TTC549 (cell line): ENCODE measurements around the gene NRXN3.

Experiments used
- FAIRE-seq: peaks from 2 replicates; lab custom pipeline; 2012; peaks lifted over from hg19 to GRCh38; lab: Jason Lieb, UNC

NRXN3 gene

DNA sequence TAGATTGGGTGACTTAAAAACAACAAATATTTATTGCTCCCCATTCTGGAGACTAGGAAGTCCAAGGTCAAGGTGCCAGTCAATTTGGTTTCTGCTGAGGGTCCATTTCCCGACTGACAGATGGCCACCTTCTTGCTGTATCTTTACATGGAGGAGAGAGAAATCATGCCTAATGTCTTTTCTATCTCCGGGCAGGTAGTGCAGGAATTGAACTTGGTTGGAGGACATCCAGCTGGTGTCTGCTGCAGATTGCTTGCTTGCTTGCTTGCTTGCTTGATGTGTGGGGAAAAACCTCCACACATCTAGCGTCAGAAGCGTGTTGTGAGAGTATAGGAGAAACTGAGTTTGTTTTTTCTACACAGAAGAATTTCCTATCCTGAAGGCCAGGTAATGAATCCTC lies 1479.7 kb downstream of the NRXN3 start:
- FAIRE-seq, result no peak

DNA sequence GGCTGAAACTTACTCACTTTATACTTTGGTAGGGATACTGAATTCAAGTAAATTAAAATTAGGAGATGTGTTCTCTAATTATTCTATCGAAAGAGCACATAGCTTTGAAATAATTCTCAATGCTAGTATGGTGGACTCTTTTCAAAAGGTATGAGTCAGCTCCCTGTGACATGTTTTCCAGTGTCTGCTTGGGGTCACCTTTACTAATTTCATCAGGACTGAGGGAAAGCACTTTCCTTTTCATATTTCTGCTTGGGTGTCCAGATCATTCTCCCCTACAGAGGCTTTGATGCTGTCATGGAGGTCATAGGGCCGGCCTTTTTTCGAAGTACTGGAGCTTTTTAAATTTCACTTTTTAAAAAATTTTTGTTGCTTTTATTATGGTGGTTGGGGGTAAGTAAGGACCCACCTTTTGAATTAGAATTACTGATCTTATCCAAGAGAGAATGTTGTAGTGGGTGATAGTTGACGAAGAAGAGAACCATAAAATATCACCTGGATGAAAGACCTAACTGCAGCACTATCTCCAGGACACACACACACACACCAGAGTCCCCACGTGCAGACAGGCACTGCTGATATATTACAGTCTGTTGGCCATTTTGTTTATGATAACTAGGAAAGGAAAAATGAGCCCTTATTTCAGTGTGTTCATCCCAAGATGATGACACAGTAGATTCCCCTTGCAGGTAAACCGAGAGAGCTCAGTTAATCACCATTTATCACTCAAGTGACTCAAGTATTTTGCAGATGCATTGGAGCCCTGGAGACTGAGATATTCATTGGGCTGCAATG lies 1482.5 kb downstream of the NRXN3 start:
- no peak for FAIRE-seq

- no peak for FAIRE-seq
These were observed 1485.9 kb downstream of the NRXN3 start for GRCh38 chr14:79656056-79656455.

- FAIRE-seq, result no peak
These were observed 1486.3 kb downstream of the NRXN3 start for GRCh38 chr14:79656496-79656895.

DNA sequence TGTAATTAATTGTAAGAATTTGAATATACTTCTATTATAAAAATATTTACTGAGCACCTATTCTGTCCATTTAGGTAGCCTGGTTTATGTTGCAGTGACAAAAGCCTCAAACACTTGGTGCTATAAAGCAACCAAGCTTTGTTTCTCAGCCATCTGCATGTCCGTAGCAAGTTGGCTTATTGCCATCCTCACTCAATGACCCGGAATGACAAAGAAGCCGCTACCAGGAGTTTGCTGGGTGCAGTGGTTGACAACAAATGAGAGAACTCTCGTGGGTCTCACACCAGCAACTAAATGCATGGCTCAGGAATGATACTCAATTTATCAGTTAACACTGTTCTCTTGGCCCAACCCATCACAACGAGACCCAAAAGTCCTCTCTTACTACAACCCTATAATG lies 1488.0 kb downstream of the NRXN3 start:
- no peak for FAIRE-seq

DNA sequence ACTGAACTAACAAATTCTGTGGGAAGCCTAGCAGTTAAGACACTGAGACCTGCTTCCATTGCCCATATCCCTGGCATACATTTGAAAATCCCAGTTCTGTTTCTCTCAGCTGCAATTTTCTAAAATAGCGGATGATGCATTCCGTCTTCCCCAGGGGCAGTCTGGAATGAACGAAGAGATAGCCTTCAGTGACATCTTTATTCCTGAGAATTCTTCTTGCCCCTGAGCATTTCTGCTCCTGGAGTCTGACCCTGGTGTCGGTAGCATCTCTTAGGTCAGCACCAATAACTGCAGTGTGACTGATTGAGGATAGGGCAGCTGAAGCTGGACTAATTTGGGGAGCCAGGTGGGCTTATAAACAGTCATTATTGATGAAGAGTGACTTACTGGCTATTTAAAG lies 1488.6 kb downstream of the NRXN3 start:
- no peak for FAIRE-seq

GRCh38 chr14:79660053-79660939 lies 1490.1 kb downstream of the NRXN3 start:
- FAIRE-seq, result no peak

- no peak for FAIRE-seq
These were observed 1491.6 kb downstream of the NRXN3 start for GRCh38 chr14:79661752-79662151.

DNA sequence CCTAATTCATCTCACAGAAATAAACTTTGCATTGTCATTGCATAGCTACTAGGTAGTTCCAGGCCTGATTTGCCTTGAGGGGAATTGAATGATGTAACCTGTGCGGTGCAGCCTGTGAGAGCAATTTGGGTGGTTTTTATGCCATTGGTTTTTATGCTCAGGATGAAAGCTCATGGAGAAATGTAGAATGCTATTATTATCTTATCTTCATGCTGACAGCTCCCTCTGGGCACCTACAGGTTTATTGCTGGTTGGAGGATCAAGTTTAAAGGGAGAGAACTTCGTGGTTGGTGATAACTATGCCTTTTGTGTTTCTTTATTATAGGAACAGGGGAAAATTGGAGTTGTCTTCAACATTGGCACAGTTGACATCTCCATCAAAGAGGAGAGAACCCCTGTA lies 1493.3 kb downstream of the NRXN3 start:
- FAIRE-seq, result no peak

- no peak for FAIRE-seq
These were observed 1495.4 kb downstream of the NRXN3 start for GRCh38 chr14:79665556-79665955.

- no peak for FAIRE-seq
These were observed 1498.8 kb downstream of the NRXN3 start for GRCh38 chr14:79668951-79669350.

DNA sequence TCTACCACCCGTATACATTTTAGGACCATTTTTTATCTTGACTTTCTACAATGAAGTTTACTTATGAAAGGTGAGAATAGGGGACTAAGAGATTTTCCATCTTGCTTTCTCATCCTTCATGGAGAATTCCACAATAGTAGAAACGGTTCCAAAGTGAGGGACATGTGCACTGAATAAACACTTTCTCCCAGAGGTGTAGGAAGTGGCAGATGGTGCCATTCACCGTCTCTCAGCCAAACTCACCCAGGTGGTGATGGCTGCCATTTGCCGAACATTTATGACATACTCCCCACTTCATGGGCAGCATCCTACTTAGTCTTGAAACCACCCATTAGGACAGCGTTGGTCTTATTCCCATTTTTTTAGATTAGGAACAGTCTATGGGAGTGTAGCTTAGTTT lies 1500.6 kb downstream of the NRXN3 start:
- no peak for FAIRE-seq

DNA sequence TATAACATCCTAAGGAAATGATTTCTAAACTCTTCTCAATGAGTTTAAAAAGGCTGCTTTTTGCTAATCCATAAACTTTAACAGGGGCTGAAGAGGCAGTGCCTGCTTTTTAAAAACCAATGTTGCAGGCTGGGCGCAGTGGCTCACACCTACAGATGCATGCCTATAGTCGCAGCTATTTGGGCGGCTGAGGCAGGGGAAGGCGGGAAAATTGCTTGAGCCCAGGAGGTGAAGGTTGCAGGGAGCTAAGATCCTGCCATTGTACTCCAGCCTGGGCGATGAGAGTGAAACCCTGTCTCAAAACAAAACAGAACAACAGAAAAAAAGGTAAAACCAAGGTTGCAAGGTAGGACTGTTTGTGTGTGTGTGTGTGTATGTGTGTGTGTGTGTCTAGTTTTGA lies 1509.9 kb downstream of the NRXN3 start:
- FAIRE-seq, result no peak

DNA sequence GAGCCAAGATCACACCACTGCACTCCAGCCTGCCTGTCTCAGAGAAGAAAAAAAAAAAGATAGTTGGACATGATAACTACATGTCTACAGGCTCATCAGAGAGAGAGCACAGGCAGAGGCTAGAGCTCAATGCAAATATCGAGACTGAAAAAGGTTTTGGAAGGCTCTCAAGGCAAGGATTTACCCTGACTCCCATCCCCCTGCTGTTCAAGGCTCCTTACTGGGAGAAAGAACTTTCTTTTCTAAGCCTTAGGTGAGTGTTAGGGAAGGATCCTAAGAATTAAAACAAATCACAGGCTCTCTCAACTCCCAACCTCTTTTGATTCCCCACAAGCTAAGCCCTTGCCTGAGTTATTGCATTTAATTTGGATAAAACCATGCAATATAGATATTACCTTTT lies 1516.0 kb downstream of the NRXN3 start:
- FAIRE-seq, result no peak

DNA sequence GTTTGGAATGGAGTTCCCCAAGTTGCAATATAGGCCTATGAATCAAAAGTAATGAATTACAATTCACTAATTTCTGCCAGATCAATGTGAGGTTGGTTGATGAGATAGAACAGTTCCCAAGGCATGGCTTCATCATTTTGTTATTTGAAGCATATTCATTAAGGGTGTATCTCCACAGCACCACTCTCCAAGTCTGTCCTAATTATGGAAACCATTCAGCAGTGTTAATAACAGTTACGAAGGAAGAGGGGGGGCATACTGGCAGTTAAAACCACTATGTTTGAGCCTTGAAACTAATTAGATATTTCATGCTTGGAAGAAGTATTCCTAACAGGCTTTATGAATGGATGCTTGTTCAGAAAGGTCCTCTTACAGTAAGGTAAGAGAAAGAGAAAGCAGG lies 1520.8 kb downstream of the NRXN3 start:
- FAIRE-seq, result no peak

- no peak for FAIRE-seq
These were observed 1523.8 kb downstream of the NRXN3 start for GRCh38 chr14:79693935-79694334.

DNA sequence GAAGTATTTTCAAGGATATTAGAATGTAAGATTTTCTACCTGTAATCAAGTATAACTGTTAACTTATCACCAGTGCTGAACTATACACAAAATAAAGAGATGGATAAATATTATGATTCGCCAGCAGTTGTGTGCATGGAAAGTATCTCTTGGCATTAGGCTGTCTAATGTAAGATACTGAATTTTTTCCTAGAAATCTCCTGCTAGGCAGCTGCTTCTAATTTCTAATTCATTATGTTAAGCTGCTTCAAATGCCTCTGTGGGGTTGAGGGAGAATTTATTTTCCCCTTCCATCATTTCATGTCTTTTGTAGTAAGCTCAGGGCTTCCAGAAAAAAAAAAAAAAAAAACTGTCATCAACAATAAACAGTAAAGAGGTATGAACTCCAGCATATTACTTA lies 1525.1 kb downstream of the NRXN3 start:
- FAIRE-seq, result no peak

GRCh38 chr14:79698298-79698711 lies 1528.1 kb downstream of the NRXN3 start:
- no peak for FAIRE-seq

- FAIRE-seq, result no peak
These were observed 1529.0 kb downstream of the NRXN3 start for GRCh38 chr14:79699206-79699605.

DNA sequence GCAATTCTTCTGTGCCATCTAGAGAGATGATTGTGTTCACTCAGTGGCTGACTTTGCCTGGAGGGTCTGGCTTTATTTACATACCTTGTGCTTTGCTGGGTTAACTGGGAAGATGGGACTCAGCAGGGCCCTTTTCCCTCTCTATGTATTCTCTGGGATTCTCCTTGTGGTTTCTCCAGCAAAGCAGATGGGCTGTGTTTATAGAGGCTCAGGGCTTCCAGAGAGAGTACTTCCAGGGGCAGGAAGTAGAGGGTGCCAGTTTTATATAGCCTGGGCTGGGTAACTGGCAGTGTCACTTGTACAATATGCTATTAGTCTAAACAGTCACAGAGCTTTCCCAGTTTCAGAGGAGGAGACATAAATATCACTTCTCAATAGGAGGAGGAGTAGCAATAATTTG lies 1531.2 kb downstream of the NRXN3 start:
- FAIRE-seq, result no peak

- no peak for FAIRE-seq
These were observed 1532.0 kb downstream of the NRXN3 start for GRCh38 chr14:79702197-79702596.

DNA sequence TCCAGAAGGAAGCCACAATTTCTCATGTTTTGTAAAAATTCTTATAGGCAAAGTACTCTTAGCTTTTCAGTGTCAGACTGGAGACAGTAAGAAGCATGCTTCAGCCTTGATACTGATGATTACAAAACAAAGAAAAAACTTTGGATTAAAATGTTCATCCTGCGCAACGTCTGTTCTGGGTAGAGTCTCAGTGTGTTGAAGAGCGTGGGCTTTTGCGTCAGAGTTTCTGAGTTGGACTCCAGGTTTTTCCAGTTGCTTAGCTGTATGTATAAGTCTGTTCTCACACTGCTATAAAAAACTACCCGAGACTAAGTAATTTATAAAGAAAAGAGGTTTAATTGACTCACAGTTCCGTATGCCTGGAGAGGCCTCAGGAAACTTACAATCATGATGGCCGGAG lies 1533.0 kb downstream of the NRXN3 start:
- no peak for FAIRE-seq

DNA sequence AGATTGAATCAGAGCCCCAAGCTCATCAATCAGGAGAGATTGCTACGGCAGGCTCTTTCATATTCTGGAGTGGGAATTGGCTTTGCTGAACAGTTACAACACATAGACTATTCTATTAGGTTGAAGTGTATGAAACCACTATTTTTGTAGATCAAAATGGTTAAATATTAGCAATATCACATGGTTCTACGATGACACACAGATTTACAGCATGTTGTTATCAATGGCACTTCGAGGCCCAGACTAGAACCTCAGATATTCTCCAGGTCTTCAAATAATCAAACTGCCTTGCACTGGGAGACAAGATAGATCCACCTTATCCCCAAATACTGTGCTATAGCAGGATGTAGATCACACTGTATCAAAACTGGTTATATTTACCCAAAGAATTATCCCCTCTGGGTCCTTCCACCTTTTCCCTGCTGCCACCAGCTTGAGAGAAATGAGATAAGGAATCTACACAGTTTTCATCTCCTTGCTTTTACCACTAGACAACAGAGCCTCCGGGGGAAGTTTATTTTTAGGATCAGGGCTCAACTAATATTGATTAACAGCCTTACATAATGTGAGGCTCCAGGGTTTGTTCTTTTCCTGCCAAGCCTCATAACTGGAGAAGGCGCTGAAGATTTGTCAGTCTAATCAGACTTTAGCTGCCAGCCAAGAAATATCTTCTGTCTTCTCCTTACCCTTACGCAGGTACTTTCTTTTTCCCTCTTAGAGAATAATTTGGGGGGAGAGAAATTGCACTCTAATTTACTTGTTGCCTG lies 1534.1 kb downstream of the NRXN3 start:
- FAIRE-seq, result no peak
